ENCODE data around the gene PRKAG1.

DNA sequence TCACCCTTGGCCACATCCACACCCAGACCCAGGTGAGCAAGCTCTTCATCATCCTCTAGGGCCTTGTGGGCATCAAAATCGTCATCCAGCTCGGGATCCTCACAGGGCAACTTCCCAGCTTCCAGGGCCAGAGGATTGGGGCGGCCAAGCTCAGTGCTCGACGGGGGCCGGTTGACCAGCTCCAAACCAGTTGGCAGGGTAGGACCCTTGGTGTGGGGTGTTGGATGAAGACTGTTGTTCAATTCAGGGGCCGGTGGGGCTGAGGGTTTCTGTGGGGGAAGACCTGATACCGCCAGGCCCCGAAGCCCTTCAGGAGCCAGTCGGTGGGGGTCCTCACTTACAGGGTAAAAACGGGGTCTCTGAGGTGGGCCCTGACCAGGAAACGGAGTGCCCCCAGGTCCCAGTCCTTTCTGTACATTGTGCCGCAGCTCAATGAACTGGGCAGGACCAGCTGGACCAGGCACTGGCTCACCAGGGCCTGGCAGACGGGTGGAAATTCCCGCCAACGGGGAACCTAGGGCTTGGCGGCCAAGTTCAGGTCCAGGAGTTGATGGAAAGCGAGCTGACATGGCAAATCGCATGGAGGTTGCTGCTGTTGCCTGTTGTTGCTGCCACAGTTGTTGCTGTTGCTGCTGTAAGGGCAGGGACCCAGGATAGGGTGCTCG is 19.8 kb upstream of the PRKAG1 start:
- TF ChIP-seq, protein P1, sequence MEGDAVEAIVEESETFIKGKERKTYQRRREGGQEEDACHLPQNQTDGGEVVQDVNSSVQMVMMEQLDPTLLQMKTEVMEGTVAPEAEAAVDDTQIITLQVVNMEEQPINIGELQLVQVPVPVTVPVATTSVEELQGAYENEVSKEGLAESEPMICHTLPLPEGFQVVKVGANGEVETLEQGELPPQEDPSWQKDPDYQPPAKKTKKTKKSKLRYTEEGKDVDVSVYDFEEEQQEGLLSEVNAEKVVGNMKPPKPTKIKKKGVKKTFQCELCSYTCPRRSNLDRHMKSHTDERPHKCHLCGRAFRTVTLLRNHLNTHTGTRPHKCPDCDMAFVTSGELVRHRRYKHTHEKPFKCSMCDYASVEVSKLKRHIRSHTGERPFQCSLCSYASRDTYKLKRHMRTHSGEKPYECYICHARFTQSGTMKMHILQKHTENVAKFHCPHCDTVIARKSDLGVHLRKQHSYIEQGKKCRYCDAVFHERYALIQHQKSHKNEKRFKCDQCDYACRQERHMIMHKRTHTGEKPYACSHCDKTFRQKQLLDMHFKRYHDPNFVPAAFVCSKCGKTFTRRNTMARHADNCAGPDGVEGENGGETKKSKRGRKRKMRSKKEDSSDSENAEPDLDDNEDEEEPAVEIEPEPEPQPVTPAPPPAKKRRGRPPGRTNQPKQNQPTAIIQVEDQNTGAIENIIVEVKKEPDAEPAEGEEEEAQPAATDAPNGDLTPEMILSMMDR (IDR thresholded peaks at IDR 0.05; ENCODE audit: poor library complexity, severe bottlenecking): no peak
- TF ChIP-seq POLR2AphosphoS5 (IDR thresholded peaks at IDR 0.05) (no peak), TAF1 (IDR thresholded peaks at IDR 0.05; ENCODE audit: low read depth) (no peak), MXI1 (conservative IDR thresholded peaks at IDR 0.05; ENCODE audit: poor library complexity, severe bottlenecking) (no peak), EP300 (conservative IDR thresholded peaks at IDR 0.05; ENCODE audit: poor library complexity, severe bottlenecking) (no peak), SMC3 (conservative IDR thresholded peaks at IDR 0.05; ENCODE audit: poor library complexity) (no peak), EZH2 (IDR thresholded peaks at IDR 0.05; ENCODE audit: borderline replicate concordance, insufficient read depth, low read length, poor library complexity, severe bottlenecking) (no peak)
